ENCODE data around the gene ATF6B.
A peak's percentile ranks its signal among the peaks of the same experiment; 100 is the strongest.

ATF6B gene

GRCh38 chr6:32118782-32119628 lies 9.0 kb downstream of the ATF6B start:
- TF ChIP-seq CTCF (IDR thresholded peaks at IDR 0.05; ENCODE audit: insufficient read depth, low read depth, low read length, missing control alignments) = peak; percentile 89
- DNase-seq (ENCODE audit: low read depth) = peak; percentile 82
- H3K4me3 ChIP-seq (ENCODE audit: low read depth, low read length) = no peak overlapping the region

GRCh38 chr6:32117461-32117860 lies 10.6 kb downstream of the ATF6B start:
- DNase-seq (ENCODE audit: low read depth) = no peak
- no peak overlapping the region for H3K4me3 ChIP-seq (ENCODE audit: low read depth, low read length)
- TF ChIP-seq CTCF (IDR thresholded peaks at IDR 0.05; ENCODE audit: insufficient read depth, low read depth, low read length, missing control alignments) = no peak

- H3K4me3 ChIP-seq (ENCODE audit: low read depth, low read length) = no peak overlapping the region
- no peak for DNase-seq (ENCODE audit: low read depth)
- TF ChIP-seq CTCF (IDR thresholded peaks at IDR 0.05; ENCODE audit: insufficient read depth, low read depth, low read length, missing control alignments) = no peak
Observed at GRCh38 chr6:32116674-32117073, 11.4 kb downstream of the ATF6B start.

GRCh38 chr6:32115623-32116022 lies 12.4 kb downstream of the ATF6B start:
- DNase-seq (ENCODE audit: low read depth) = no peak
- TF ChIP-seq CTCF (IDR thresholded peaks at IDR 0.05; ENCODE audit: insufficient read depth, low read depth, low read length, missing control alignments) = no peak
- no peak overlapping the region for H3K4me3 ChIP-seq (ENCODE audit: low read depth, low read length)

- no peak for TF ChIP-seq CTCF (IDR thresholded peaks at IDR 0.05; ENCODE audit: insufficient read depth, low read depth, low read length, missing control alignments)
- no peak for DNase-seq (ENCODE audit: low read depth)
- H3K4me3 ChIP-seq (ENCODE audit: low read depth, low read length) = no peak overlapping the region
Observed at GRCh38 chr6:32114796-32115195, 13.2 kb downstream of the ATF6B start.

GRCh38 chr6:32113386-32114352 lies 14.4 kb downstream of the ATF6B start:
- H3K4me3 ChIP-seq (ENCODE audit: low read depth, low read length) = no peak overlapping the region
- no peak for TF ChIP-seq CTCF (IDR thresholded peaks at IDR 0.05; ENCODE audit: insufficient read depth, low read depth, low read length, missing control alignments)
- DNase-seq (ENCODE audit: low read depth) = no peak

Measured in GM12865 (cell line).